HG02973 (cell line): ENCODE data around the gene ETS2.
A peak's percentile ranks its signal among the peaks of the same experiment; 100 is the strongest.

Source experiments
- ATAC-seq: cut with Tn5 transposase; IDR thresholded peaks from one replicate; pipeline ENCODE4 v1.9.1; 2021; ENCODE audit warnings: moderate library complexity; ENCODE audit not compliant: unreplicated experiment

ETS2 gene

DNA sequence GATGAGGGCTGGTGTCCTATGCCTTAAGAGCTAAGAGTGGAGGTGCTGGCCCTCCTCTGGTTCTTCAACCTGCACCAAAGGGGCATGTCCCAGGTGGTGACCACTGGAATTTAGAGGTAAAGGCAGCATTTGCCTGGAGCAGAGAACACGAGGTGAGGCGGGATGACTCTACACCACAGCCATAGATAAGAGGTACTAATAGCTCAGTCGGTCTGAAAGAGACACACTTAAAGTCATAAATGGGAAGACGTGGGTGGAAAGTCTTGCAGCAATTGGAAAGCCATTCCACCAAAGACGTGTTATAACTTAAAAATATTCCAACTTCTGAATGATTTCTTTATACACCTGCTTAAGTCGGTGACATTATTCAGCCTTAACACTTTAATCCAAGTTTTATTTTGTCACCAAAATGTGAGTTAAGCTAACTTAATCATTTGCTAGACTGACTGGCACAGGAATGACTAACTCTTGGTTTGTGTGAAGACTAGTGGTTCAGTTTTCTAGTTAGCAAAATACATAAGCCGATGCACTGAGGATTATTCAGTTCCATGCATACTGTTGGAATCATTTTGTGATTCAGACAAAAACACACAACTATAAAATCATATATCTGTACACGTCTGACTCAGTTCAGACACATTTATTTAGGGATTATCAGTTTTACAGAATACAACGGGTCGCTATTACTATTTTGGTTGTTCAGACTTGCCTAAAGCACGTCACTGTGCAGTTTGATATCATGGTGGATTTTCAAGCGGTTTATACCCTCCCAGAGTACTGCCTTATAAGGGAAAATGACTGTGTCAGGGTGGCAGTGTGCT is 4.6 kb upstream of the ETS2 start:
- ATAC-seq: no peak

DNA sequence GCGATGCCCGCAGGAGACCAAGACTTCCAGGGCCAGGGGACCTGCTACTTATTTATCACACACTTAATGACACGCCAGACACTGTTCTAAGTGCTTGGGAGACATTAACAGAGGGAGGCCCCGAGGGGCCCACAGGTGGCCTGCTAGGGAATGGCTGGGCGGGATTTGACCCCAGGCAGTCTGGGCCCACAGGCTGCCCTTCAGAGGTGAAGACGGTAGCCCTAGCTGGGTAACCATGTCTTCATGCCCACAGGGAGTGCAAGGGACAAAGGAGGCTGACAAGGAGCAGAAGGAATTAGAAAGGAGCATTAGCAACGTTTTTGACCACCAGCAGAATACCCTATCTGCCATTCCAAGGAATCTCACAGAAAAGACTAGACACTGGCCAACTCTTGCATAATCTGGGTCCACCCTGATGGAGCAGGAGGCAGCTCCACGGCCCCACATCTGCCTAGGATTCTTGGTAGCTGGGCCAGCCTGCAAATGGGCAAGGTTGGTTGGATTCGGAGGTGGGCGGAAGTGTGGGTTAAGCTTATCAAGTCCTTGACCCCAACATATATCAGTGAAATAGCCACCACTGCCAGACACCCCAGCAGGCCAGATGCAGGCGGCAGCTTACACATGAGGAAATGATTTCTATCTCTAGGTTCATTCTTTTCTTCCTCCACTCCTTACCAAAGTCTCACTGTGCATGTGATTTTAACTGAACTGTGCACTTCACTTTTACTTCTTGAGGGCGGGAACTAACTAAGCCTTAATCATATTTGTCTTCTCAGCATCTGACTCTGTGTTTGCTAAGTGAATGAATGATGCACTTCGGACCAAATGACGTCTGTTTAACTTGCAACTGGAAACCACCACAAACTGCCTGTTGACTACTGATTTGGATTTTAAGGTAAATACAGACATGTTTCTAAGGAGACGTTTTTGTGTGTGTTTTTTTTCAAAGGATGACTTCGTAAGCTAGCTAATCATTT is 3.4 kb upstream of the ETS2 start:
- ATAC-seq: no peak

DNA sequence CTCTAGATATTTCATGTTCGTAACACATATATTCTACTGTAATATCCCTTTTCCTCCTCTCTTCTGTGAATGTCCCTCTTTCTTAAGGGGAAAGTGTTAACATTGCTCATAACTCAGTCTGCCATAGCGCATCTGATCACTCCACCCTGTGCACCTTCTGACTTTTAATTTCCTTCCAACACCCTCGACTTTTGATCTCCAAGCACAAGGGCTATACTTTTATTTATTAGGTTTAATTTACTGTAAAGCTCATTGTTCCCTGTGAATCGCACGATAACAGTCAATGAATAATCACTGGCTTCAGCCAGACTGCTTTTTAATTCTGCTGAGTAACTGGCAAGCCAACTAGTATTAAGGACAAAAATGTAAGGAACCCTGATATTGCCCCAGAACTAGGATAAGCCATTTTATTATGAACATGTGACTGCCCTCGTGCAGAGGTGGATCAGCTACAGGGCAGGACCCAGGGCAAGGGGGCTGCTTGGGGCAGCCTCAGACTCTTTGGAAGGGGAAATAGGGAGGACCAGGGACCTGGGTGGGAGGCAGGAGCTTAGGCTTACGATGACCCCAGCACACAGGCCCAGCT is 2.6 kb upstream of the ETS2 start:
- no peak for ATAC-seq

DNA sequence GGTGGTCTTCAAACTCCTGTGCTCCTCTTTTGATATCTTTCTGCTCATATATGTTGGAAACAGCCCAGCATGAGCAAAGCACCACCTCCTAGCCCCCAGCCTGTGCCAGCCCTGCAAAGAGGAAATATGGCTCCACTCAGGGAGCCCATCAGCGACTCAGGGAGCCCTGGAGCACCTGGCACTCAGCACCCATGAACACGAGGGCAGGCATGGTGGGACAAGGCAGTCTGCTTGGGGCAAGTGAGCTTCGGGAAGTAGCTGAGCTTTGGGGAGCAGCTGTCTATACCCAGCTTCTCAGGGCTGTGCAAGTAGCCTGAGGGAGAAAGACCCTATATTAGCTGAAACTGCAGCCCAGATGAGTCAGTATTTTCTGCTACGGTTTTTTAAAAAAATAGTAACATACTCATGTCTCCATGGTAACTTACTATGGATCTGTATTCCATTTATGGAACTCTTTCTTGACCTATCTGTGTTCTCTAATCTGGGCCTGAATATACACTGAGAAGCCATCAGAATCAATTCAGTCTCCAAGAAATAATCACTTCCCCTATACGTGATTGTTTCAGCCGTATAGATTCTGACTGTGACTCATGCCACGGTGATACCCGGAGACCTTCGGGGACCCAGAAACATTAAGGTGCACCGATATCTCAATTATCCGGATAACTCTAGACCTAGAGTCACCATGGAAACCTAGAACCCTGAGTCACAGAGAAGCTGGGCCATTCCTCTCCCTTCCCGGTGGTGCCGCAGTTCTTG is 1.5 kb upstream of the ETS2 start:
- ATAC-seq: no peak

DNA sequence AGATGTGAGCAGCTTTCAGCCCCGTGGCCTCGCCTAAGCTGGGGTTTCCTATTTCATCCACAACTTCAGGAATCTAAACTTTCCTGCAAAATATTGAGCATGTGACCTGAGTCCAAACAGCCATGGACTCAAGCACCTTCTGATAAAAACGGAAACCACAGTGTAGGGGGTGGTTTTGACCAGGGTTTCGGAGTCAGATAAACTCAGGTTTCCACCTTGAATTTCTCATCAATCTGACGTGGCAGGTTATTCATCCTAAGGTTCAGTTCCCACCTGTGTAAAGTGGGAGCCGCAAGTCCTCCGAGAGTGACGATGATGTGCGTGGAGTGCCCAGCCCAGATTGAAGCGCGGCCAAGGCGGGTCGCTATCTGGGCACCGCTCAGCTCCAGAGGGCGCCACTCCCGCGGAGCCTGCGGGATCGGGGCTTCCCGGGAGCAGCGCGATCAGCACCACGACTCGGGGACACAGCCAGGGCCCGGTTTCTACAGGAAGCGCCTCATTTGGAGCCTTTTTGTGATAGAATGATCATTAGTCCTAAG is 871 bp upstream of the ETS2 start:
- ATAC-seq: no peak

DNA sequence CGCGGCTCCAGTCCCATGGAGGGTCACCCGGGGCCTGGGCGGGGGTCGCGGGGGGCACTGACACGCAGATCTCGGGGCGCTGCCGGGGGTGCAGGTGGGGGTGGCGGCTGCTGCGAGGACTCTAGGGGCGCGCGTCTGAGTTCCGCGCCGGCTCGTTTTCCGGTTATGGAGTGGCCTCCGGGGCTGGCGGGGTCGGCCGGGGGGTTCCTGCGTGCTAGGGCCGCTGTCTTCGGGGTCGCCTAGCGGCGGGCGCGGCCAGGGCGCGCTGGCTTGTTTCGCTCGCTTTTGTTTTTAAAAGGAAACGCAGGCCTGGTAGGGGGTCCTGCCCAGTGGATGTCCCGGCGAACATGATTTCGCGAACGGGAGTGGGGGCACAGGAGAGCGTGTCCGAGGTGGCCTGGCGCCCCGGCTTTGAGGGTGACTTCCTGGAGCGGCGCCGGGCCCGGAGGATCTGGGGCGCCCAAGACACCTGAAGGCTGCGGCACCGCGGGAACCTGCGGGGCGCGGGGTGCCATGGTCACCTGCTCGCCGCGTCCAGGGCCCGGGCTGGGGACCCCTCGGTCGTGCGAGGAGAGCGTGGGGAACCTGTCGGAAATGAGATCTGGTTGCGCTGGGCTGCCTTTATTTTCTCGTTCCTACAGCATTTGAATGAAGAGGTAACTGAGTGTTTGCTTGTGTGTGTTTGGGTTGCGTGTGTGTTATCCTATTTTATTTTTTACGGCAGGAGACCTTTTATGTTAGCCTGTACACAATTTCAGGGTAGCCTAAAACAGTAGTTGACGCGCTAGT is 618 bp downstream of the ETS2 start:
- ATAC-seq: peak; percentile 22

DNA sequence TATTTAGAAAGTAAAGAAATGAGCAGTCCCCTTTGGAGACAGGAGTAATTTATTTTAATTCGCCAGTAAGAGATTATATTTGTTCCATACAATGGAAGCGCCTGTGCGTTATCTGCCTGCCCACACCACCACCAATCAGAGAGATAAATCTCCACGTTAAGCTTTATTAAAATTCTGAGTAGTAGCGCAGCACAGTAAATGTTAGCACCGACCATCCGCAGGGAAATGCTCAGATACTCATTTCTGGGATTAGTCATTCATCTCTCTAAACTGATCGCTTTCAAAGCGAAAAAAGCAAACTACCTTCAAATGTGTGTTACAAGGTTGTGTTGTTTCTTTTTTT is 1.2 kb downstream of the ETS2 start:
- ATAC-seq: no peak

DNA sequence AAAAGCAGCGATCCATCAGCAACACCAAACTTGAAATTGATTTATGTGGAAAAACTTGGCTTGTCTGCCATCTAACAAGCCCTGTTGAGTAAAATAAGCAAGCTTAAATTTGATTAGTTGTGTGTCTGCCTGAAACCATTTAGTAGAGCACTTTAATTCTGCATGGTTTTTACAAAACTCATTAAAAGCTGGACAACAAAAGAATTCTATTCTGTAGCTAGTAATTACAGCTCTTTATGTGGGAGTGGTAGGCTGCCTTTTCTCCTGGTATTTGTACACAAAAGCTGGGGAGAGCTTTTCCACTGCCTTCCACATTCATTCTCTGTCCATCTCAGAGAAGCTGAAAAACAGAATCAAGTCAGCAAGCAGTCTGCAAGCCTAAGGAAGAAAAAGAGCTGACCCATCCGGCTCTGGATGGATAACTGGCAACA is 1.7 kb downstream of the ETS2 start:
- ATAC-seq: no peak

DNA sequence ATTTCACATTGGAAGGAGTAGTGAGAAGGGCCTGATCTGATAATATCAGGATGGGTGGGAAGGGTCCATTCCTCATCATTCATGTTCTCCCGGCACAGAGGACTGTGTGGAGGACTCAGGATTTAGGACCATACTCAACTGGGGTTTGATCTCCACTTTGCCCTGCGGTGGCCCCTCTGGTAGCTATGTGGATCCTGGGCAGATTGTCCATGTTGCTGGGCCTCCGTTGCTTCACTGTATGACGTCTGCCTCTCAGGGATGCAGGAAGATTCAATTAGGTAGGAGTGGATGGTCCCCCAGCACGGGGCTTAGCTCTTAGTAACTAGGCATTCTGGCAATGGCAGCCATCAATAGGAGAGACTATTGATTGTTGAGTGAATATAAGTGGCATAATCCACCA is 2.3 kb downstream of the ETS2 start:
- no peak for ATAC-seq

DNA sequence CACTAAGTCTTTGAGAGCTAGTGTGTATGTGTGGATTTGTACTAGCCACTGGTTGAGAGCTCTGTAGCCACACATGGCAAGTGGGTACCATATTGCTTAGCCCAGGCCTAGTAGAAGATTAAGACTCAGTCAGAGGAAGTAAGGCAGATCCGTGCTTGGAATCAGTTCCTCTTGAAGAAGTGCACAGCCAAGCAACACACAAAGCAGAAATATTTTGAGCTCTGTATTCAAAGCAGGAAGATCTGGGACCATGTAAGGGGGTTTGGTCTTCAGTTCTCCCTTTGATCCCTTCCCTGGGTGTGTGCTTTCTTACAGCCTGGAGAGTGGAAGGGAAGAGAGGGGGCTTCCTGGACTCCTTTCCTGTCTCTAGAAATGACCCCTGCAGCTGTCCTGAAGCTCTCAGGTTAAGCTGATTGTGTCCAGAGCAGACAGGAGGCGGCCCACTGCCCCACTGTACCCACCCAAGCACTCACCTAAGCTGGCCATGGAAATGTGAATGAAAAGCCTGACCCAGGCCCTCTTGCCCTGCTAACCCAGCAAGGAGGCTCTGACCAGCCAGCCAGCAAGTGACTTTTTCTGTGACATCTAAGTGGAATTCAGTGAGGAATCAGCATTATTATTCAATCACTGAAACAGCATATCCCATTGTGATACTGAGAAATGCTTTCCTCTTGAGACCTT is 3.6 kb downstream of the ETS2 start:
- no peak for ATAC-seq

DNA sequence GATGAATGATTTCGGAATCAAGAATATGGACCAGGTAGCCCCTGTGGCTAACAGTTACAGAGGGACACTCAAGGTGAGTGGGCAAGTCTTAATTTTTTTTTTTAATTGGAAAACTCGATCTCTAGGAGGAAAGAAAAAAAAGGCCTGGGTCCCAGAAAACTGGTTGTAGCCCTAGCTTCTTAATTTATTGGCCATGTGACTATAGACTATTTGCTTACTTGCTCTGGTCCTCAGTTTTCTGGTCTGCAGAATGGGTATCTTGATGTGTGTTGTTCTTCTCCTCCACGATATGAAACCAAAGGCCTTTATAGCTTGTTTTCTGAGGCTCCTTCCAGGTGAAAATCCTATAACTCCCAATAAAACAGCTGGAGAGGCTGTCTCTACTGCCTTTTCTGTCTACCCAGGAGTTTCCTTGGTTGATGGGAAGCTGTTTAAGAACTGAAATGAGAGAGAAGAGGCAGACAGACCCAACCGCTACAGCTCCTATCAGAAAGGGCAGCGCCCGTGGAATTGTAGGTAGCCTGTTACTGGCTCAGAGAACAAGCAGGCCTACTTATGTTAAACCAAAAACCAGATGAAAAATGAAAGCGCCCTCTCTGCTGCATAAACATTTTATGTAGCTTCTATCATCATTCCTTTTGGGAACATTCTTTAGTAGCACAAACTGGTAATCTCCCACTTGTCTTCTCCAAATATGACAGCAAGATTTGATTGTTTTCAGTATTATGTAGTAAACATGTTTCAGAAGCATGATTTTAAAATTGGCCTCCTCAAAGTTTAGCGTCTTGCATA is 4.5 kb downstream of the ETS2 start:
- no peak for ATAC-seq

DNA sequence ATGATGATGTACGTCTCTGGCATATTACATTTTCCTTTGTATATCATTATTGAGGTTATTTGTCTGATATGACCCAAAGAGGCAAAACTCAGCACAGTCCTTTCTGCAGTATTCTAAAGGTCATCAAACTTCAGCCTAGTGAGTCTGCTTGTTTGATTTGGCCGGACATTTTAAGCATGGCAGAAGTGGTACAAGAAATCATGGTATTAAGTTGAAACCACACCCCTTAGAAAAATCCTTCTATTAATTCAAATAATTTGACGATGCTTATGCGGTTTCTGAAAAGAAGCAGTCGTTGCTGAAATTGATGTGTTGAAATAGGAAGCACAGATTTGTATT is 5.1 kb downstream of the ETS2 start:
- no peak for ATAC-seq

DNA sequence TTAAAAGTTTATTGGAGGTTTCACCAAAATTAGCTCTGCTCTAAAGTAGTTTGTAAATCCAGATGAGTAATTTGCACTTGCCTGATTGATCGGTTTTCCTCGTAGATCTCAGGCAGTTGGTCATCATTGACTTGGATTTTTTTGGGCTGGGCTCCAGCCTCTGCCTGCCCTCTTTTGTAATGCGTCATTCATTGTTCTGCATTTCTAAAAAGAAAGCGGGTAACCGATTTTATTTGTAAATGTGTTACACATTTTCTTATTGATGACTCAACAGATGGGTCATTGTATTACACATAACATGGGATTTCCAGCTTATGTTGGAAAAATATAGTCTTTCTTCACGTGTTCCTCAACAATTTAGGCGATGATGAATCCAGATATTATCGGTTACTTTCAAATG is 5.5 kb downstream of the ETS2 start:
- ATAC-seq: no peak

DNA sequence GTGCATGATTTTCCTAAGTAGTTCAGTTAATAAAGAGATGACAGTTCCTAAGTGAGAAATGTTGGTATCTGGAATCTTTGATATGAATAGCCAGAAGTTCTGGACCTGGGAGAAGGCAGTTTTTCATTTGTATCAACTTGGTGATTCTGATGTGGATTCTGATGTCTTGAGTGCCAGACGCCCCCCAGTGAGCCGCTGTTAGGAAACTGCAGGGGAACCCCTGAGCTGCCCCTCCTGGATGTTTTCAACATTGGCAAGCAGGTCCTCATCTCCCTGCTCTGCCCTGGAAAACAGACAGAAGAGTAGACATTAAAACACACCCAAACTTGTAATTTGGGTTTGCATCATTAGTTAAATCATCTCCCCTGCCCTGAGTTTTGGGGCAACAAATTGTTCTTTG is 7.4 kb downstream of the ETS2 start:
- ATAC-seq: no peak

DNA sequence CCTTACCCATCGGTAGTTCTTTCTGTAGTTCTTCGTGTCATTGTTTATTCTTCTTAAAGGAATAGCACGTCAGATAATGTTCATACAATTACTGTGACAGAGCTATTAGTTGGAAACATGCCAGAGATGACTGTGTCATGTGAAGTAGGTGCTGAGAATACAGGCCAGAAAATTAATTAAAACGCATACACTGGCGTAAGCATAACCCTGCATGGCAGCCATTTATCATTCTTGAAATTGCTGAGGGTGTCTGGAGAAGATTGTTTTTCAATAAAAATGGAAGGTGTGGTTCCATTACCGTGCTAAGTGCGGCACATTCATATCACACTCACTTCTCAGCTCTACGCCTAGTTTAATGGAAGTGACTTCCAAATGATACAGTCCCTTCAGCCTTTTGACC is 7.8 kb downstream of the ETS2 start:
- ATAC-seq: no peak

DNA sequence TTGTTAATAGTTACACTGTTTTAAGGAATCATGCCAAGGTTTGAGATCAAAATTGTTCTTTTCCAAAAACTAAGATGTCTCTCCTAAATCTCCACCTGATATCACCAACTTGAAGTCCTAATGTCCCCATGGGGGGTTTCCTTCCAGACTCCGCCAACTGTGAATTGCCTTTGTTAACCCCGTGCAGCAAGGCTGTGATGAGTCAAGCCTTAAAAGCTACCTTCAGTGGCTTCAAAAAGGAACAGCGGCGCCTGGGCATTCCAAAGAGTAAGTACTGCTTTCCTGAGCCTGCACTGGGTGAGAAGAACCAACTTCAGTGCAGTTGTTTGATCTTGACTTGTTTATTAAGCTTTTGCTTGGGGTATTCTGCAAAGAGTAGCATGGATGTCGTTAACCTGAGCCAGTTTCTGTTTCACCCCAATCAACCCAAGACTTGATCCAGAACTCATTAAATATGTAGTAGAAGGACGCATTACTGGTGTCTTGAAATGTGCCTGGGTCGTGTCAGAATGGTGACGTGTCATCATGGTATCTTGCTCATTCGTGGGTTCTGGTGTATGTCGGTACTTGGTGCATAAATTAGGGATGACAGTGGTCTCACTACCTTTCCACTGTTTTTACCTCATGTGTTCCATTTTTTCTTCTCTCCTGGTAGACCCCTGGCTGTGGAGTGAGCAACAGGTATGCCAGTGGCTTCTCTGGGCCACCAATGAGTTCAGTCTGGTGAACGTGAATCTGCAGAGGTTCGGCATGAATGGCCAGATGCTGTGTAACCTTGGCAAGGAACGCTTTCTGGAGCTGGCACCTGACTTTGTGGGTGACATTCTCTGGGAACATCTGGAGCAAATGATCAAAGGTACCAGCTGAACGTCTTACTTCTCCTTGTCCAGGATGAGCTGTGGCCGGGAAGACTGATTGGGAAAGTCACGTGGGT is 8.7 kb downstream of the ETS2 start:
- no peak for ATAC-seq

DNA sequence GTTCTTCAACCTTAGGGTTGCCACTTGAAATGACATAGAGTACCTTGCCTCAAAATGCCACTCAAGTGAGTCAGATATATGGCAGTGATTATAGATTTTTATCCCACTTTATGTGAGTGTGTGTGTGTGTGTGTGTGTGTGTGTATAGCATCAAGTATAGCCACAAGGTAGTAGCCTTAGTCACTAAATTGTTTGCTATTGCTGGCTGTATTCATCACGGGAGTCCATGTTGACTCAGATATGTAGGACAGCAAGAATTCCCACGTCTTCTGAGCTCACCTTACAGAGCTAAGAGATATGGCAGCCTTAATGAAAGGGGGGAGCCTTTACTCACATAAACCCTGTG is 9.3 kb downstream of the ETS2 start:
- ATAC-seq: no peak
